Tibial nerve (tissue), 3 donors: ENCODE results near the gene KRT6B.

Source experiments
- CTCF ChIP-seq, 5 experiments: fragments of 200-600 bp in 3 of 5; fragments of 450-650 bp in 2 of 5; sonication (generic) in 3 of 5; IDR thresholded peaks; one replicate each; pipeline ENCODE4 v1.5.1; 2016 to 2019; ENCODE audit warnings: antibody characterized with exemption in 5 of 5, mild to moderate bottlenecking in 3 of 5, moderate library complexity in 2 of 5
- POLR2A ChIP-seq, 2 donors: fragments of 450-650 bp; IDR thresholded peaks; one replicate each; pipeline ENCODE4 v1.6.1; 2017; ENCODE audit warnings: antibody characterized with exemption in 2 of 2, mild to moderate bottlenecking in 2 of 2, moderate library complexity in 2 of 2

- no peak for TF ChIP-seq CTCF (IDR thresholded peaks at IDR 0.05)
- no peak for TF ChIP-seq POLR2A (IDR thresholded peaks at IDR 0.05)
These were observed 50.0 kb downstream of the KRT6B start for GRCh38 chr12:52401926-52402325.
